H9 (cell line): Measurements from ENCODE around the gene COL23A1. TPM values are rescaled to one million over a fixed set of nuclear protein-coding genes. Genes with fewer than 3 reads are reported as not detected.

ENCODE experiments used
- DNase-seq: peaks from one replicate; pipeline ENCODE4 v3.0.0-alpha.2; 2017
- H2AFZ ChIP-seq: one replicate; pipeline ENCODE4 v1.6.1; 2013; ENCODE audit warnings: mild to moderate bottlenecking, low read length, control low read depth, moderate library complexity
- H2AK5ac ChIP-seq: 2 replicates; pipeline ENCODE4 v1.6.1; 2013; ENCODE audit warnings: low read length, control low read depth, mixed read lengths; ENCODE audit not compliant: insufficient read length
- H2BK120ac ChIP-seq: one replicate; pipeline ENCODE4 v1.6.1; 2013; ENCODE audit warnings: low read depth, mild to moderate bottlenecking, low read length, control low read depth, inconsistent platforms; ENCODE audit not compliant: poor library complexity, severe bottlenecking
- H2BK12ac ChIP-seq: 2 replicates; pipeline ENCODE4 v1.6.1; 2013; ENCODE audit warnings: low read length, control low read depth, mixed read lengths, low read depth; ENCODE audit not compliant: insufficient read length
- H2BK15ac ChIP-seq: 2 replicates; pipeline ENCODE4 v1.6.1; 2013; ENCODE audit warnings: low read depth, low read length, control low read depth
- H2BK20ac ChIP-seq: one replicate; pipeline ENCODE4 v1.6.1; 2013; ENCODE audit warnings: low read depth, mild to moderate bottlenecking, low read length, control low read depth, inconsistent platforms; ENCODE audit not compliant: poor library complexity, severe bottlenecking
- H2BK5ac ChIP-seq: 2 replicates; pipeline ENCODE4 v1.6.1; 2013; ENCODE audit warnings: low read length, control low read depth, mixed read lengths; ENCODE audit not compliant: insufficient read length
- H3K14ac ChIP-seq: 2 replicates; pipeline ENCODE4 v1.6.1; 2013; ENCODE audit warnings: low read length, control low read depth; ENCODE audit not compliant: insufficient read depth
- H3K18ac ChIP-seq: 2 replicates; pipeline ENCODE4 v1.6.1; 2013; ENCODE audit warnings: low read depth, mild to moderate bottlenecking, mixed read lengths, low read length, control low read depth; ENCODE audit not compliant: insufficient read length
- H3K23ac ChIP-seq: 2 replicates; pipeline ENCODE4 v1.6.1; 2013; ENCODE audit warnings: low read length, control low read depth, mixed read lengths, low read depth; ENCODE audit not compliant: insufficient read length
- H3K23me2 ChIP-seq: 2 replicates; pipeline ENCODE4 v1.6.1; 2013; ENCODE audit warnings: low read depth, mild to moderate bottlenecking, mixed read lengths, low read length, control low read depth; ENCODE audit not compliant: insufficient read length, poor library complexity, severe bottlenecking
- H3K27ac ChIP-seq: 2 replicates; pipeline ENCODE4 v1.5.1; 2013; ENCODE audit warnings: low read length, control low read depth, mixed read lengths, low read depth; ENCODE audit not compliant: insufficient read length
- H3K27me3 ChIP-seq: 2 replicates; pipeline ENCODE4 v1.6.1; 2013; ENCODE audit warnings: low read length, control low read depth, inconsistent platforms; ENCODE audit not compliant: insufficient read depth
- H3K4ac ChIP-seq: 2 replicates; pipeline ENCODE4 v1.6.1; 2013; ENCODE audit warnings: low read depth, mild to moderate bottlenecking, control low read depth, inconsistent platforms, low read length, moderate library complexity
- H3K4me1 ChIP-seq: 2 replicates; pipeline ENCODE4 v1.6.1; 2013; ENCODE audit warnings: low read length, control low read depth, inconsistent platforms; ENCODE audit not compliant: insufficient read depth
- H3K4me2 ChIP-seq: 2 replicates; pipeline ENCODE4 v1.6.1; 2013; ENCODE audit warnings: low read length, control low read depth, mixed read lengths; ENCODE audit not compliant: insufficient read length, insufficient read depth
- H3K56ac ChIP-seq: 2 replicates; pipeline ENCODE4 v1.6.1; 2013; ENCODE audit warnings: low read depth, mild to moderate bottlenecking, mixed read lengths, low read length, control low read depth; ENCODE audit not compliant: insufficient read length
- H3K79me1 ChIP-seq: 2 replicates; pipeline ENCODE4 v1.6.1; 2013; ENCODE audit warnings: low read depth, mild to moderate bottlenecking, moderate library complexity, low read length, control low read depth, inconsistent platforms; ENCODE audit not compliant: insufficient read depth, poor library complexity, severe bottlenecking
- H3K79me2 ChIP-seq: 2 replicates; pipeline ENCODE4 v1.6.1; 2013; ENCODE audit warnings: low read length, control low read depth, inconsistent platforms; ENCODE audit not compliant: insufficient read depth
- H3K9ac ChIP-seq: 2 replicates; pipeline ENCODE4 v1.6.1; 2013; ENCODE audit warnings: low read length, control low read depth, mixed read lengths; ENCODE audit not compliant: insufficient read length; ENCODE audit errors: extremely low read depth
- H3K9me3 ChIP-seq: one replicate; pipeline ENCODE4 v1.6.1; 2013; ENCODE audit warnings: low read depth, low read length, inconsistent platforms; ENCODE audit not compliant: control insufficient read depth
- H3T11ph ChIP-seq: one replicate; pipeline ENCODE4 v1.6.1; 2013; ENCODE audit warnings: mild to moderate bottlenecking, low read length, control low read depth, inconsistent platforms
- H4K20me1 ChIP-seq: one replicate; pipeline ENCODE4 v1.6.1; 2013; ENCODE audit not compliant: control insufficient read depth, insufficient read length, insufficient read depth
- H4K5ac ChIP-seq: 2 replicates; pipeline ENCODE4 v1.6.1; 2013; ENCODE audit warnings: low read depth, mild to moderate bottlenecking, mixed read lengths, low read length, control low read depth; ENCODE audit not compliant: insufficient read length
- H4K8ac ChIP-seq: replicated peaks from 2 replicates; pipeline ENCODE4 v1.6.1; 2013; ENCODE audit warnings: low read length, control low read depth, mixed read lengths, low read depth; ENCODE audit not compliant: insufficient read length
- H4K91ac ChIP-seq: 2 replicates; pipeline ENCODE4 v1.6.1; 2013; ENCODE audit warnings: low read depth, mild to moderate bottlenecking, moderate library complexity, mixed read lengths, low read length, control low read depth; ENCODE audit not compliant: insufficient read length
- H3K27ac Mint-ChIP-seq, 3 experiments: 2 replicates in 2 of 3; 3 replicates in 1 of 3; pipeline ENCODE4 v1.8.0; 2020 to 2021; ENCODE audit warnings: mixed read lengths in 3 of 3, mild to moderate bottlenecking in 1 of 3, moderate library complexity in 1 of 3
- H3K27me3 Mint-ChIP-seq: 2 replicates; pipeline ENCODE4 v1.8.0; 2021; ENCODE audit warnings: low read depth, mild to moderate bottlenecking, moderate library complexity, mixed read lengths
- H3K36me3 Mint-ChIP-seq, 3 experiments: 2 replicates in 2 of 3; 3 replicates in 1 of 3; pipeline ENCODE4 v1.8.0; 2020 to 2021; ENCODE audit warnings: low read depth in 3 of 3, mixed read lengths in 3 of 3; ENCODE audit not compliant: insufficient read depth in 1 of 3
- H3K4me1 Mint-ChIP-seq, 2 experiments: 2 replicates each; pipeline ENCODE4 v1.8.0; 2020; ENCODE audit warnings: mixed read lengths in 2 of 2
- H3K4me3 Mint-ChIP-seq, 2 experiments: 2 replicates in 1 of 2; 3 replicates in 1 of 2; pipeline ENCODE4 v1.8.0; 2020 to 2021; ENCODE audit warnings: mild to moderate bottlenecking in 2 of 2, mixed read lengths in 2 of 2, moderate library complexity in 1 of 2
- H3K9me3 Mint-ChIP-seq, 2 experiments: 2 replicates in 1 of 2; 3 replicates in 1 of 2; pipeline ENCODE4 v1.8.0; 2020; ENCODE audit warnings: mild to moderate bottlenecking in 2 of 2, mixed read lengths in 2 of 2, moderate library complexity in 1 of 2
- WGBS: extraction: QIAGEN DNeasy Blood & Tissue Kit; methylation state at CpG from one replicate; pipeline ENCODE4 v1.1.7; 2013; ENCODE audit warnings: missing lambda C conversion rate, low lambda C conversion rate, mixed read lengths; ENCODE audit not compliant: insufficient read length; ENCODE audit errors: extremely low coverage; 5-methylcytosine and 5-hydroxymethylcytosine counted together
- total RNA-seq: library from RNA; stranded (reverse); gene quantifications from 2 replicates; pipeline ENCODE4 v1.2.1, GENCODE V29; 2021
- TF ChIP-seq, protein P1 (sequence below): fragments of 200-600 bp; sonication (generic); conservative IDR thresholded peaks from 3 replicates; pipeline ENCODE4 v1.8.0; 2021; ENCODE audit warnings: antibody characterized with exemption, mild to moderate bottlenecking

The COL23A1 gene
- total RNA-seq, 1 experiment from 2014 or later = 2.6 TPM

DNA sequence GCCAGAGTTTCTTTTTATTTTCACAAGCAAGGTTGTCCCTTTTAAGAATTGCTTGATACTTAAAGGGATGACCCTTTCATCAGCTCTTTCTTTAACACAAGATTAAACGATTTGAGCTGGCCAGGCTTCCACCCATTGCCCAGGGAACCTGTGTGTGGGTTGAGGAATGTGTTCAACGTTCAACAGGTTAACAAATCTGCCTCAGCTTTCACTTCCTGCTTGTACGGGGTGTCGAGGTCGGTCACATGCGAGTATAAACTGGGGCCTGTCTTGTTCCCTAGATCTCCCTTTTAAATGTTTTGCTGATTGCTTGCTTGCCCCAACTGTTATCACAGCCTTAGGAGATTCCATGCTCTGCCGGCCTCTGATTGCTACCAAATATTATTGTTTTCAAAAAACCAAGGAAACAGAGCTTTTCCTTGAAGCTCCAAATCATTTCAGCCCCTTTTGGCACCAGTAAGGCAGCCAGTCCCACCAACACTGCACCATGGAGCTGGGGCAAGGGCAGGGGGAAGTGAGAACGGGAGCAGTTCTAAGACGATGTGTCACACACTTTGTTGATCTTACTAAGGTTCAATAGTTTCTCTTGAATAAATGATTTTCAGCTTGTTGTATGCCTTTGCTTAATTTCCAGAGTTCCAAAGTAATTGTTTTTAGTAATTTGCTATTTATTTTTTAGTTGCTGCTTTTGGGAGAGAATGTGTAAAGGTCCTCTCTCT is 47.3 kb upstream of the COL23A1 start:
- Histone ChIP-seq H3K27me3 (no peaks in the 10 kb centered on the region), H3K23me2 (no peaks in the 10 kb centered on the region), H4K5ac (no peak overlapping the region), H2AK5ac (no peak overlapping the region), H3K18ac (no peak overlapping the region), H2BK120ac (no peak overlapping the region), H3K56ac (no peak overlapping the region), H4K8ac (no peak overlapping the region), H2BK12ac (no peak overlapping the region), H2AFZ (no peak overlapping the region), H3K4ac (no peak overlapping the region), H3K79me2 (no peaks in the 10 kb centered on the region), H4K20me1 (no peaks in the 10 kb centered on the region), H2BK20ac (no peak overlapping the region), H3T11ph (no peak overlapping the region), H3K79me1 (no peaks in the 10 kb centered on the region), H3K27ac (no peak overlapping the region), H3K4me1 (no peaks in the 10 kb centered on the region), H3K9me3 (no peaks in the 10 kb centered on the region), H4K91ac (no peak overlapping the region), H3K9ac (no peak overlapping the region), H2BK5ac (no peak overlapping the region), H3K4me2 (no peak overlapping the region), H3K14ac (no peak overlapping the region), H2BK15ac (no peak overlapping the region), H3K23ac (no peak overlapping the region)
- H3K27me3 Mint-ChIP-seq = peaks cover 28% of the 10 kb centered on the region
- H3K4me3 Mint-ChIP-seq = no peak overlapping the region
- H3K4me1 Mint-ChIP-seq = no peaks in the 10 kb centered on the region; a peak in 1 of 4 replicates
- TF ChIP-seq, protein P1, sequence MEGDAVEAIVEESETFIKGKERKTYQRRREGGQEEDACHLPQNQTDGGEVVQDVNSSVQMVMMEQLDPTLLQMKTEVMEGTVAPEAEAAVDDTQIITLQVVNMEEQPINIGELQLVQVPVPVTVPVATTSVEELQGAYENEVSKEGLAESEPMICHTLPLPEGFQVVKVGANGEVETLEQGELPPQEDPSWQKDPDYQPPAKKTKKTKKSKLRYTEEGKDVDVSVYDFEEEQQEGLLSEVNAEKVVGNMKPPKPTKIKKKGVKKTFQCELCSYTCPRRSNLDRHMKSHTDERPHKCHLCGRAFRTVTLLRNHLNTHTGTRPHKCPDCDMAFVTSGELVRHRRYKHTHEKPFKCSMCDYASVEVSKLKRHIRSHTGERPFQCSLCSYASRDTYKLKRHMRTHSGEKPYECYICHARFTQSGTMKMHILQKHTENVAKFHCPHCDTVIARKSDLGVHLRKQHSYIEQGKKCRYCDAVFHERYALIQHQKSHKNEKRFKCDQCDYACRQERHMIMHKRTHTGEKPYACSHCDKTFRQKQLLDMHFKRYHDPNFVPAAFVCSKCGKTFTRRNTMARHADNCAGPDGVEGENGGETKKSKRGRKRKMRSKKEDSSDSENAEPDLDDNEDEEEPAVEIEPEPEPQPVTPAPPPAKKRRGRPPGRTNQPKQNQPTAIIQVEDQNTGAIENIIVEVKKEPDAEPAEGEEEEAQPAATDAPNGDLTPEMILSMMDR = no peak
- WGBS = no CpG with 5 or more reads among the region's 9 CpGs
- H3K27ac Mint-ChIP-seq = no peak overlapping the region; a peak in 1 of 7 replicates
- no peaks in the 10 kb centered on the region; a peak in 1 of 7 replicates for H3K36me3 Mint-ChIP-seq
- peaks cover 3 to 13% of the 10 kb centered on the region in 2 experiments; a peak in 4 of 5 replicates for H3K9me3 Mint-ChIP-seq
- DNase-seq = no peak
